OCI-M2 (cell line): ENCODE measurements around the gene DNAH8.

ENCODE experiments used
- DNase-seq: peaks from one replicate; lab custom pipeline; 2025; ENCODE audit not compliant: unreplicated experiment; lab: John Stamatoyannopoulos, UW

Gene DNAH8

DNA sequence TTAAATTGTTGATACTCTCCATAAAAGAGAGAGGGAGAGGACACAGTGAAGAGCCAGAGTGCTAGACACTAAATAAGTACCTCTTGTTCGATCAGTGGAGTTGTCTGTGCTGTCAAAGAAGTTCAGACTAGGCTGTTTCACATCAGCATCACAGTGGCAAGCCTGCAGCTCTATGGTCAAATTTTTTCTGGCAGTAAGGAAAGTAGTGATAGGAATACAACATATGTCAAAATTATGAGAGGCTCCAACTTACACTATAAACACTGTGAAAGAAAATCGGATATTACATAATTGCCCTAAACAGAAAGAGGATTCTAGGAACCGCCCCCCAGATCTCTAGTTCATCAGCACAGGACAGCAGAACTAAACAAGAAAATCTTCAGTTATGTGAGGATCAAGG lies 23.1 kb downstream of the DNAH8 start:
- no peak for DNase-seq

DNA sequence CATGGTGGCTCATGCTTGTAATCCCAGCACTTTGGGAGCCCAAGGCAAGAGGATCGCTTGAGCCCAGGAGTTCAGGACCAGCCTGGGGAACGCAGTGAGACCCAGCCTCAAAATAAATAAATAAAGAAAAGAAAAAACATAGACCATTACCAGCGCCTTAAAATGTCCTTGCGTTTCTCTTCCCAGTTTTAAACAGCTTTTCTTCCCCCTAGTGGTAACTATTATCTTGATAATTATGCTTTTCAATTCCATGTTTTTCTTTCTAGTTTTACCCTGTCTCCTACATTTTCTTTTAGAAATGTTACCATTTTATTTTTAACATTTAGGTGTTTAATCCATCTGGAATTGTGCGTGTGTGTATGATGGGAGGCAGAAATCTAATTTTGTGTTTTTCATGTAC lies 24.4 kb downstream of the DNAH8 start:
- no peak for DNase-seq

DNA sequence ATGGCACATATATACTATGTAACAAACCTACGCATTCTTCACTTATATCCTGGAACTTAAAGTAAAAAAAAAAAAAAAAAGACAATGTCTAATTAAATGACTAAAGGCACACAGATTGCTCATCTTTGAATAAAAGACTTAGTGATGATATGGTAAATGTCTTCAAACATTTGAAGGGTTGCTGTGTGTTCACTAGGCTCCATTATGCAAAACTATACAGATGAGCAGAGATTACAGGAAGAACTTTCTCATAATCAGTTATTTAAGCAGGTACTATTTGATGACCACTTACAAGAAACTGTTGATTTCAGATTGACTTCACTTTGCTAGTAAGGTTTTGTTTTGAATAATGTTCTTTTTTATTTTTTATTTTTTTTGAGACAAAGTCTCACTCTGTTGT lies 34.4 kb downstream of the DNAH8 start:
- DNase-seq, result no peak

DNA sequence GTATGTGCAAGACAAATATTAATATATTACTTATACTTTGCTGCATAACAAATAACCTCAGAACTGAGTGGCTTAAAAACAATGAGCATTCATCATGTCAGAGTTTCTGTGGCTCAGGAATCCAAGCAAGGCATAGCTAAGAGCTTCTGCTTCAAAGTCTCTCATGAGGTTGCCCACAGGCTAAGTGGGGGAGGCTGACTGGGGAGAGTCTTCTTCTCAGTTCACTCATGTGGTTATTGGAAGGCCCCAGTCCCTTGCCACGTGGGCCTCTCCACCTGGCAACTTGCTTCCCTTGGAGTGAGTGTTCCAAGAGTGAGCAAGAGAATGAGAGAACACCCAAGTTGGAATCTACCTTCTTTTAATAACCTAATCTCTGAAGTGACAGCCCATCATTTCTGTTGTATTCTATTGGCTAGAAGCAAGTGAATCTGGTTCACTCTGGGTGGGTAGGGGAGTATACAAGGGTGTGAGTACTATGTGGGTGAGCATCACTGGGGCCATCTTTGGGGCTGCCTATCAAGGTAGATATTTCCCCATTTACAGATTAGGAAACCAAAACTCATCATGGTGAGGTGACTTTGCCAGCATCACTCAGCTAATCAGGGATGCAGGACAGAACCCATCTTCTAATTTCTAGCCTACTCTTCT lies 36.0 kb downstream of the DNAH8 start:
- DNase-seq, result no peak

DNA sequence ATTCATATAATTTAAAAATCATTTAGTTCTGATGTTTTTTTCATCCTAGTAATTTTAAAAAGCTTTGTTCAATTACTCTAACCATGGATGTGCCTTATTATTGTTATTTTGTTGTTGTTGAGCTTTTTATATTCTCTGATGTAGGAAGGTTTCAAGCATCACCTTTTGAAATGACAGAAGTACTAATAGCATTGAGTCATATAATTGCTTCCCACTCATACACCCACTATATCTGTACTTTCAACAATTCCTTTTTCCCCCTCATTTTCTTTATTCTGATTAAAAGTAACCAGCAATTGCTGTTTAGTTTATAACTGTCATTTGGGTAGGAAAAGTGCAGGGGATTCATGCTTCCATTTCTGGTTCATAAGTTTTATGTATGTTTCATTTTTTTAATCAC lies 38.6 kb downstream of the DNAH8 start:
- DNase-seq, result no peak

DNA sequence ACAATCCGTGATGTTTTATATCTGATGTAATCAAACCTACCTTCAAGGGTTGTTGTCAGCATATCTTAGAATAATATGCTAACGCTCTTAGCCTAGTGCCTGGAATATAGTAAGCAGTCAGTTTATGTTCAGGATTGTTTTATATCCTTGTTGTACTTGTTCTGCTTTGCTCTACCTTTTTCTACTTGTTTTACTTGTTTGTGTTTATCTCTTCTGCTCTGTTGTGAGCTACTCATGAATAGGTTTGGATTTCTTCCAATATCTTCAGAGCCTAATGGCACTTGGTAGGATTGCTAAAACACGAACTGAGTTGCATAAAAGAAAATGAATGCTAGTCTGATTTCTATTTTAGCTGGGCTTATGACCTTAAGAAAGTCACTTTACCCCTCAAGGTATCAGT lies 40.1 kb downstream of the DNAH8 start:
- no peak for DNase-seq

DNA sequence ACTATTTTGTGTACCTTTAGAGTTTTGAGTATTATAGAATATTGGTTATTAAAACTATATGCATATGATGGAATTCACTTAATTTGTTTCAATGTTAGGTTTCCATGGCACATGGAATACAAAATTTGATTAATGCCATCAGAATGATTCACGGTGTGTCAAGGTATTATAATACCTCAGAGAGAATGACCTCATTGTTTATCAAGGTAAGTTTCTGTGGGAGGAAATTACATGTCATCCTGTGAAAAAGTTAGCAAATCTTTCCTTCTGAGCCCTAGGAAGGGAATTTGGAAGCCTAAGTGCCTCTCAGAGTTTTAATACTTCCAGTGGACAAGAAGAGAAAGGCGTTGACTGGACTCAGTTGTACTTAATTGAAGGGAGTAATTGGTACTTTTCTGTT lies 40.8 kb downstream of the DNAH8 start:
- no peak for DNase-seq

DNA sequence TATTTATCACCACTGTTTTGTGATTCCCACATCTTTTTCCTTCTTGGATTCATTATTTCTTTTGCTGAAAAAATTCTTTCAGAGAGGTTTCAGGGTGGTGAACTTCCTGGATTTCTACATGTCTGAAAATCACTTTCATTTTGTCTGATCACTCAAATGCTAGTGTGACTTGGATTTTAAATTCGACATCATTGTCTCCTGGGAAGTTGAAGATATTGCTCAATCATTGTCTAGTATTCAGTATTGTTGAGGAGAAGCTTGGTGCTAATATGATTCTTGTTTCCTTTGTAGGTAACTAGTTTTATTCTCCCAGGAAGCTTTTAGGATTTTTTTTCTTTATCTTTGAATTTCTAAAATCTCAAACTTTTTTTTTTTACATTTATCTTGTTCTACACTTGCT lies 45.0 kb downstream of the DNAH8 start:
- no peak for DNase-seq

DNA sequence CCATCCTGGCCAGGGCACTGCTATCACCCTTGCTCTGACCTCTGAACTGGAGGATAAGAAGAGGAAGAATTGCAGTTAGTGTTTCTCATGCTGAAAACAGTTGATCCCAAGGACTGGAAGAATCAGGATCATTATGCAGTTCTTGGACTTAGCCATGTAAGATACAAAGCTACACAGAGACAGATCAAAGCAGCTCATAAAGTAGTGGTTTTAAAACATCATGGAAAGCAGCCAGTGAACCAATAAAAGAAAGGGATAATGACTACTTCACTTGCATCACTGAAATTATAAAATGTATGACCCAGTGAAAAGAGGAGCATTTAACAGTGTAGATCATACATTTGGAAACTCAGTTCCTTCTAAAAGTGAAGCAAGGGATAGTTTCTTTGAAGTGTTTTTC lies 47.7 kb downstream of the DNAH8 start:
- no peak for DNase-seq

DNA sequence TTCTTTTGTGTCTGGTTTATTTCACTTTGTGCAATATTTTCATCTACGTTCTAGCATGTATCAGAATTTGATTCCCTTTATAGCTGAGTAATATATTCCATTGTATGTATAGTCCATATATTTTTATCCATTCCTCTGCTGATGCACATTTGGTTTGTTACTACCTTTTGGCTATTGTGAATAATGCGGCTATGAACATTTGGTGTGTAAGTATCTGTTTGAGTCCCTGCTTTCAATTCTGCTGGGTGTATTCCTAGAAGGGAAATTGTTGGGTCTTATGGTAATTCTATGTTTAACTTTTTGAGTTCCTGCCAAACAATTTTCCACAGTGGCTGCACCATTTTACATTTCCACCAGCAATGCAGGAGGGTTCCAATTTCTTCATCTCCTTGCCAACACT lies 52.4 kb downstream of the DNAH8 start:
- no peak for DNase-seq

DNA sequence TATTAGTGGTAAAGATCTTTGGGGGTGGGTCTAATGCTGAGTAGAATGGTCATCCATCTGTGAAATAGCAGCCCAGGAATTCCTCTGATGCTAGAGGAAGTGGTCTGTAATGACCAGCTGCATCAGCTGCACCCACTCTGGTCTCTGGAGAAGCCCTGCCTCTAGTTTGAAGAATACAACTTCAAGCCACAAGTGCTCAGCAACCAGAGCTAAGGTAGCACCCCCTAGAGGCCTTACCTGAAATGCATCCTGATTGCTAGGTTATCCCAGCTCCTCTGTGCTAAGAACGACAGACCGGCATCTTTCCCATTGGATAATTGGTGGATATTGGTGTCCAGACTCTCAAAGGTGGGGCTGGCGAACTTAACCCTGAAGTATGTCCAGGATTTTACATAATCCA lies 58.2 kb downstream of the DNAH8 start:
- DNase-seq, result no peak

DNA sequence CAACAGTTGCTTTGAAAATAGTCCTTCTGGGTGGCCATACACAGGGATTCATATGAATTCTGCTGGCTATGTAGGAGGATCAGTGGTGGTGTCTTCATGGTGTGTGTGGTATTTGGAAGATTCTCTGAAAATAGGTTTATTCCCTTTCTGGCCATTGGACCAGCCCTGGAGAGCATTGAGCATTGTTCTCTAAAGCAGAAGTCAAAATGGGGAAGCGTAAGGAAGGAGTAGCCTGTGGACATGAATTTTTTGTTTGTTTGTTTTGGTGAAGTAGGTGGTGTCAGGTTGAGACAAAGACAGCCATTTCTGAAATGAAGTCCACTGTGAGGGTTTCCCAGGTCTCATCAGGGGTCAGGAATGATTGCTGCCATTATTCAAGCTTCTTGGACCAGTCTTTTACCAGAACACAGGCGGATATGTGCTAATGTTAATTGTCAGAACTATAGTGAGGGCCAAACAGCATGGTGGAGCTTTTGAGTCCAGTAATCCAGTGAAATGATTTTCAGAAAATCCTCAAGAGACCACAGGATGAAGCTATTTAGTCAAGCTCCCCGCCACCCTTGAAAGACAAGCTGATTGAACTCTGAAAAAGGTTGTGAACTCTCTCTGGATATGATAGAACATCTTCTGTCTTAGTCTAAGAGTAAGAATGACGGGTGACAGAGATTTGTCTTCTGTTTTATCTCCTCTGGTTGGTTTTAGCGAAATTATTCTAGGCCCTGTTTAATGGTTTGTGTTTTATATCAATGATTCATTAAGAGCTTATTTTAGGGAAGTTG lies 60.0 kb downstream of the DNAH8 start:
- DNase-seq, result no peak

DNA sequence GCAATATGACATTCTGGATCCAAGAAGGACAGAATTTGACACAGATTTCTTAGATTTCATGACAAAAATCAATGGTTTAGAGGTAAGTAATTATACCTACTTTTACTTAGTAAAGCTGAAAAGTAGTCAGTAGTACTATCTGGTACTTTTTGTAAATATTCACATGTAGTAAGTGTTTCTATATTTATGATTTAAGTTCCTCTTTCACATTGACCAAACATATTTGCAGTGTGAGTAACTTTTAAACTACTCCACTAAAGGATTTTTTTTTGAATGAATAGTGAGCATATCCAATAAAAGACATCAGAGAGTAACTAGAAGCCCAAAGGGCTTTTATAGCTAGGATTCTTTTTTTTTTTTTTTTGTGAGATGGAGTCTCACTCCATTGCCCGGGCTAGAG lies 60.8 kb downstream of the DNAH8 start:
- no peak for DNase-seq

DNA sequence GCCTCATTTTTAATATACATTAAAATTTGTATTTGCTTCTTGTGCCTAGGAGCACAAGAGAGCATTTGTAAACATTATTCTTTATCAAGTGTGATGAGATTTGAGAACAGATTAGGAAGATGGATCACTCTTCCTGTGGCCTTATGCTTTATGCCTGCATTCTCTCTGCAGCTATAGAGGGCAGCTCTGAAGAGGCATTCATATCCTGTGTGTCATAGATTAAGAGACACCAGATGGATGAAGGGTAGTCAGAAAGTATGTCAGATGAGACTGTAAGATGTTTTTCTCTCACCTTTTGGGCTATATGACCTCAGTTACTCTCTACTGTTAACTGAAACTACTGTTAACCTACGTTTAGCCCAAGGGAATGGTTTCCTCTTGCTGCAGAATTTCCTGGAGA lies 61.4 kb downstream of the DNAH8 start:
- no peak for DNase-seq

DNA sequence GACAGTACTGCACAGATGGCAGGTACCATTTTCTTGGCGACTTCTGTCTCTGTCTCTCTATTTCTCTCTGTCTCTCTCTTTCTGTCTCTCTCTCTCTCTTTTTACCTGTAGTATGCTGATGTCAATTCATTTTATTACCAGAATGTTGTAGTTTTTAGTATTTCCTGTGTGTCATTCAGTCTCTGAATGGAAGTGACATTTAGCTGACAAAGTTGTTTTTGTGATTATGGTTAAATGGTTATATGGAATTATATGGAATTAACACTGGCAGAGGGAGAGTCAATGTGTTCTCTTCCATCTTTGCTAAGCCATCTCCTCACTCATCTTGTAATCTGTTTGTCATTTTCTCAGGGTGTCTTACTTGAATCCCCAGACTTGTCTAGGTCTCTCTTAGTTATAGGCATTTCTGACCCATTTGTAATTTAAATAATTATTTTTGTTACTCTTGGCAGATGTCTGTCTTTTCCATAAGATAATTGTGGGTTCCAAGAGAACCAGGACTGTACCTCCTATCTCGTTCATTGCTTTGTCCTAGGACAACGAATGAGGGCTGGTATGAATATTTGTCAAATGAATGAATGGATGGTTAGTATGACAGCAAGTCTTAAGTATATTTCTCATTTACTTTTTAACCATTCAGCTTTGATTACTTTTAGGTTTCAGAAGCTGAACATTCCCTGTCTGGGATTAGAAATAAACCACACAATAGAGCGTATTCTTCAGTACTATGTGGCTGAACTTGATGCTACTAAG lies 64.4 kb downstream of the DNAH8 start:
- DNase-seq, result no peak

DNA sequence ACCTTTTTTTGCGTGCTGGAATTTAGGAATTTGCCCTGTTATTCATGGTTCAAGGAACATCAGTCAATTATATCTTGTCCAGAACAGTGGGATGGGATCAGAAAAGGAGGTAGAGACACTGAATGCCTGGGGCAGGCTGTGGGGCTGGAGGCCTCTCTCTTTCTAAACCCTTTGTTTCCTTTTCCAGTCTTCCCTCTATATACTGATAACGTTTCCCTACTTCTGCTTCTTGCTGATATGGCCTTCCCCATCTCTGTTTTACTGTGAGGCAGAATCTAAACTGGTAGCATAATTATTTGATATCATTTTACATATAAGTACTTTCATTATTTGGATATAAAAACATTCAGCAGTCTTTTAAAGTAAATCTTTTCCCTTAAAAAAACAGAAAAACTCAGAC lies 67.5 kb downstream of the DNAH8 start:
- DNase-seq, result no peak

DNA sequence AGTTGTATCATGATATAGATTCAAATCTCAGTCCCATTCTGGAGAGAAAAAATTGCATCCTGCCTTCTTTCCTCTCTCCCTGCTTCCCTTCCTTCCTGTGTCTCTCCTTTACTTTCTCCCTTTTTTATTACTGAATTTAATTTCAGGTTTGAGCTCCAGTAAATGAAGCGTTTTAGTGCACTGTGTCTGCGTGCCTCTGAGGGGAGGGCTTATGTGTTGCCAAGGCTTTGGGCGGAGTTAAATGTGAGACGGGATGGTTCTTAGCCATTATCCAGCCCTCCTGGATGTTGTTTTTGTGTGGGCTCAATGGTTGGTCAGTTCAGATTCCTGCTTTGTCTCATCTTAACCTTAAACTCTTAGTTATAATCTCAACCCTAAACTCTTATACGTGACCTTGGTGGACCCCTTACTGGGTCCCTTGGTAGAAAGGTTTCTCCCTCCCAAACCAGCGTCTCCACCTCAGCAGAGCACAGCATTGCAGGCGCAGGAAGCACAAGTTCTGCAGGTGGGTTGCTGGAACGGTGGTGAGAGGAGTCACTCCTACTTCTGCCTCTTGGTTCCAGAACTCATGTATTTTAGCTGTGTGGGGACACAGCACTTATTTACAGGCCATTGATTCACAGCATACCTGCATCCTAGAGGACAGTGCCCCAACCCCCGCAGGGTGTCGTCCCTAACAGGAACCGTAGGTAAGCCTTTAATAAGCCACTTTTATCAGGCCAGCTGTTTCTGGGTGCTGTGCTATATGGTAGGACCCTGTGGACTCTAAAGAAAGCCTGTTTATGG lies 68.5 kb downstream of the DNAH8 start:
- no peak for DNase-seq

DNA sequence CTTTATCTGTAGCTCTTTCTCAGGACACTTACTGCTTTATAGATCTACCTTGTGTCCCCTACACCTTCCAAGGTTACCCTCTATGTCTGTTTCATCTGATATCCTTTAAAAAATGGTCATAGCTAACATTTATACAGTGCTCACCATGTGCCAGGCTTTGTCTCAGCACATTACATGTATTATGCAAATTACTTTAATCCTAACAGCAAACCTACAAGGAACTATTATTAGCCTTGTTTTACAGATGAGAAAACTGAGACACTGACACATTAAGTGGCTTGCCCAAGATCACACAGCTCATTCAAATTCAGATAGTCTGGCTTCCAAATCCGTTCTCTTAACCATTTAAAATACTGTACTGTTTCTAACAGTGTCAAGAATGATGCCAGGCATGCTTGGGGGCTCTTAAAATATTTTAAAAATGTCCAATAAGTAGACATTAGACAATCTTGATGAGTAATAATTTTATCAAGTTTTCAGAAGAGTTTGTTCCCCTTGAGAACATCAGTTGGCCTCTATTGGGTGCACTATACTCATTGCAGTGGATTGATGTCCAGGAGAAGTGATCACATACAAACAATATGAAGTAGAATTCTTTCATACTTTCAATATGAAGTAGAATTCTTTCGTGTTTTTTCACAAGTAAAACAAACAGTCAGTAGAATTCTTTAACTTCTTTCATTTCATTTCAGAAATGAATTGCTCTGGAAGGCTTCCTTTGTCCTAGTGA lies 69.6 kb downstream of the DNAH8 start:
- DNase-seq, result no peak

DNA sequence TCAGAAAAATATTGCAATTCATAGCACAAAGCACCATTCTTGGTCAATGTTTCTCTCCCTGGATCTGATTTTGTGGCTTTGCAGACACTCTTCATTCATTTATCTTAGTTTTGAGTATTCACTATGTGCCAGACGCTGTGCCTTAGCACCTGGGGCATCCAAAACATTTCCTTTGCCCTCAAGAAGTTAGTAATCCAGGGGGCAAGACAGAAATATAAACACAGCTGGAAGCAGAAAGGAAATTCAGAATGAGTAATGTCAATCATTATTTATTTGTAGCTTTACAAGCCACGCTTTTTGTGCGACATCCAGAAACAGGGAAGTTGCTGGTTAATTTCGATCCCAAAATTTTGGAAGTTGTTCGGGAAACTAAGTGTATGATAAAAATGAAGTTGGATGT lies 71.4 kb downstream of the DNAH8 start:
- no peak for DNase-seq

DNA sequence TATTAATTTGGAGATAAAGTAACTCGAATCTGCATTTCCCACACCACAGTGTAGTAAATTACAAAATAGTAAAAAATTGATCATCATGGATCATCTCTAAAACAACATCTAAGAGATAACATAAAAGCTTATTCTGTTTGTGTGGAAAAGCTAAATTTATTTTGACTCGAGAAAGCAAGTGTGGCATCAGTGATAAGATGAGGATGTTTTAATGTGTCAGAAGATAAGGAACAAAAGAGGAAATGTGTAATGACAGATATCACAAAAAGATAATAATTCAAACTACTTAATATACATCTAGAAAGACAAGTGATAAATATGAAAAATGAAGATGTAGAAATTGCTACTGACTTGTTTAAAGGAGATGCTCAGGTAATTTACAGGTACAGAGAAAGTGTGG lies 74.1 kb downstream of the DNAH8 start:
- no peak for DNase-seq

DNA sequence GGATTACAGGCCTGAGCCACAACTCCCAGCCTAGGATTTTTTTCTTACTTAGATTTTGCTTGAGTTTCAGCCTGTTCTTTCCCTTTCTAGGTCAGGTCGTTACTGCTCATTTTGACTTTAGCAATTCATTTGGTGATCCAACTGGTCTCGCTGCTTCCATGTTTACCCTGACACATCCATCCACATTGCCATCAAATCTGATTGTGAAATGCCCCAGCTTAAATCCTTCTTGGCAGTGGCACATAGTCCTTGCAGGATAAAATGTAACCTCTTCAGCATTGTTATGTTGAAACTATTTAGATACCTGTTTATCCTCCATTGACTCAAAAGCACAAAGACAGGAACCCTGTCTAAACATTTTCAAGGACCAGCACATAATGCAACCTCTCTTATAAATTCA lies 77.2 kb downstream of the DNAH8 start:
- DNase-seq, result no peak
